Measurements from ENCODE around the gene CACNA2D1.
"Not testable (repeated sequence)": the region's sequence is repeated elsewhere in the genome, so short reads cannot be mapped to it uniquely, and the experiment has no call there.

CACNA2D1 gene

GRCh38 chr7:82044497-82045080 is 399.0 kb downstream of the CACNA2D1 start:
- H3K36me3 Mint-ChIP-seq (ENCODE audit: low read depth), result no peaks in the 10 kb centered on the region

DNA sequence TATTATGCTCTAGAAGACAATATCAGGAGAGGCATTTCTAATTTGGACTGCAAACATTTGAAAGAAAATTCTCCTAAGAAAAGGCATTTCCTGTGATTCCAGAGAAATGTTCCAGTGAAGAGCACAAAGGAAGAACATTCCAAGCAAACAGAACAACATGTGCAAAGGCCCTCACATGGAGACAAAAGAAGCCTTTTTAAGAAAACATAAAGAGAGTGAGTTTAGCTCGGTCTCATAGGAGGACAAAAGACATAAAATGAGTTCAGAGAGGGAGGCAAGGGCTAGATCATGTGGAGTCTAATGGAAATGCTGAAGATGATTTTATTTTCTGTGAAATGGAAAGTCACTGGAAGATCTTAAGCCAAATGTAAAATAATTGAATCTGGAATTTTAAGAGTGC is 404.0 kb downstream of the CACNA2D1 start:
- DNase-seq, result no peak
- Mint-ChIP-seq H3K9me3 (no peaks in the 10 kb centered on the region), H3K36me3 (ENCODE audit: low read depth) (no peaks in the 10 kb centered on the region), H3K4me1 (ENCODE audit: low read depth) (no peaks in the 10 kb centered on the region), H3K27ac (no peak overlapping the region), H3K27me3 (no peaks in the 10 kb centered on the region), H3K4me3 (no peak overlapping the region)

More at GRCh38 chr7:82044497-82045080, 399.0 kb downstream of the CACNA2D1 start:
- Mint-ChIP-seq H3K9me3 (no peaks in the 10 kb centered on the region), H3K27ac (no peak overlapping the region), H3K4me1 (ENCODE audit: low read depth) (no peaks in the 10 kb centered on the region), H3K27me3 (no peaks in the 10 kb centered on the region), H3K4me3 (no peak overlapping the region)
- no peak for DNase-seq

GRCh38 chr7:82036146-82036886 is 407.3 kb downstream of the CACNA2D1 start:
- no peak for DNase-seq
- no peaks in the 10 kb centered on the region for H3K27me3 Mint-ChIP-seq
- no peak overlapping the region for H3K4me3 Mint-ChIP-seq
- H3K27ac Mint-ChIP-seq, result no peak overlapping the region
- no peaks in the 10 kb centered on the region for H3K4me1 Mint-ChIP-seq (ENCODE audit: low read depth)
- H3K36me3 Mint-ChIP-seq (ENCODE audit: low read depth), result no peaks in the 10 kb centered on the region
- H3K9me3 Mint-ChIP-seq, result no peaks in the 10 kb centered on the region

DNA sequence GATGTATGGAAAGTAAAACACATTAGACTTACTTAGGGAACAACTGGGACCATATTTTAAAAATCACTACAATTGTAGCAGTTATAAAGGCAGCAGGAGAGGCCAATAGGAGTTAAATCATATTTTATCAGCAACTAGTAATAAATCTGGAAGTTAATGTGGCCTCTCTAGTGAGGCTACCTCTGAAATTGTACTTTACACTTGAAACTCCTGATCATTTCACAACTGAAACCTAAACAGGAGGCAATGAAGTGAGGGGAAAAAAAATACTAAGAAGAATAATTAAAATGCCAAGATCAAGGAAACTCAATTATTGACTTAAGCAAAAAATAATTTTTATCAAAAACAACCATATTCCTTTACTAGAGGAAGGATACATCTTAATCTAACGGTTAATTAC is 408.1 kb downstream of the CACNA2D1 start:
- no peaks in the 10 kb centered on the region for H3K4me1 Mint-ChIP-seq (ENCODE audit: low read depth)
- no peak for DNase-seq
- no peak overlapping the region for H3K27ac Mint-ChIP-seq
- H3K9me3 Mint-ChIP-seq, result no peaks in the 10 kb centered on the region
- H3K4me3 Mint-ChIP-seq, result no peak overlapping the region
- no peaks in the 10 kb centered on the region for H3K36me3 Mint-ChIP-seq (ENCODE audit: low read depth)
- H3K27me3 Mint-ChIP-seq, result no peaks in the 10 kb centered on the region

GRCh38 chr7:82032901-82033300 is 410.7 kb downstream of the CACNA2D1 start:
- Mint-ChIP-seq H3K27me3 (no peaks in the 10 kb centered on the region), H3K9me3 (no peaks in the 10 kb centered on the region), H3K36me3 (ENCODE audit: low read depth) (no peaks in the 10 kb centered on the region), H3K27ac (no peak overlapping the region), H3K4me3 (no peak overlapping the region), H3K4me1 (ENCODE audit: low read depth) (no peaks in the 10 kb centered on the region)
- no peak for DNase-seq

DNA sequence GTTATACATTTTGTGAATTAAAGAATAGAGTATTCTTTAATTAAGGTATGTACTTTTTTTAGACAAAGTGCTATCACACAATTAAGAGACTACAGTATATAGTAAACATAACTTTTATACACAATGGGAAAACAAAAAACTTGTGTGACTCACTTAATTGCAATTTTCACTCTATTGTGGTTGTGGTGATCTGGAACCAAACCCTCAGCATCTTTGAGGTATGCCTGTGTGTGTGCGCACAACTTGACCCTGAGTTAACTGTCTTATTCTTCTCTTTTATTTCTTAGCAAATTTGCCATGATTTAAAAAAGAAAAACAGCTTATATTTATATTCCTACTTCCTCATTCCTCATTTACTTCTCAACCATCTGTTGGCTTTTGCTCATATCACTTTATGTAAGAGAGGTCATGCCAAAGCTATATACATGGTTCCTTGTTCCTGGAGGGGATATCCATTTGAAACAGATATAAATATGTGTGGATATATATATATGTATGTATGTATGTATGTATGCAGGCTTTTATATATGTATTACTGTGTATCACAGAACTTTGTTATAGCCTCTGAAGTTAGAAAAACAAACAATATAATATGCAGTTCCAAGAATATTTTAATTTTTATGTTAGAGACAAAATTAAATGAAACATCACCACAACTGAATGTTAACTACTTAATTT is 414.2 kb downstream of the CACNA2D1 start:
- H3K27me3 Mint-ChIP-seq, result no peaks in the 10 kb centered on the region
- H3K27ac Mint-ChIP-seq, result no peak overlapping the region
- no peaks in the 10 kb centered on the region for H3K9me3 Mint-ChIP-seq
- DNase-seq, result no peak
- no peaks in the 10 kb centered on the region for H3K4me1 Mint-ChIP-seq (ENCODE audit: low read depth)
- H3K4me3 Mint-ChIP-seq, result no peak overlapping the region
- no peaks in the 10 kb centered on the region for H3K36me3 Mint-ChIP-seq (ENCODE audit: low read depth)

DNA sequence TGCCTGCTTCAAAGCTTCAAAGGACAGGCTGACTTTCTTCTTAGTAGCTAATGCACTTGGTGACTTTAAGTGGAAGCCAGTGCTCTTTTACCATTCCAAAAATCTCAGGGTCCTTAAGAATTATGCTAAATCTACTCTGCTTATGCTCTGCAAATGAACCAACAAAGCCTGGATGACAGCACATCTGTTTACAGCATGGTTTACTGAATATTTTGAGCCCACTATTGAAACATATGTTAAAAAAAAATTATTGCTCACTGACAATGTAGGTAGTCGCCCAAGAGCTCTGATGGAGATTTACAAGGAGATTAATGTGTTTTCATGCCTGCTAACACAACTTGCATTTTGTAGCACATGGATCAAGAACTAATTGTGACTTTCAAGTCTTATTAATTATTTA is 415.5 kb downstream of the CACNA2D1 start:
- Mint-ChIP-seq H3K9me3 (no peaks in the 10 kb centered on the region), H3K4me1 (ENCODE audit: low read depth) (no peaks in the 10 kb centered on the region), H3K4me3 (no peak overlapping the region), H3K36me3 (ENCODE audit: low read depth) (no peaks in the 10 kb centered on the region), H3K27ac (no peak overlapping the region), H3K27me3 (no peaks in the 10 kb centered on the region)
- no peak for DNase-seq

DNA sequence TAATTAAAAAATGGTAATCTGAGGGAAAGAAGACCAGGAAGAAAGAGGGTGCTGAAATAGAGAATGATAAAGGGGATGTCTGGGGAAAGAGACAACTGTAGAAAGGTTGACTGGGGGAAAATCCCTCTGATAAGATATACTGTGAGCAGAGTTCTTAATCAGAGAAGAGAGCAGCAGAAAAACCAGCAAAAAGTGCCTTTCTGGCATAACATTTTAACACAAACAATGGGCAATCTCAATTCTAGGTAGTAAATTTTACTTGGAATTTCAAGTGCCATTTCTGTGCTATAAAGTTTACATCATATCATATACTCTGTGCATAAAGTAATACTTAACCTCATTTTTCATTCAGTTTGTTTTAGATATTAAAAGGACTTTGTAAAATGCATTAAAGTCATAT is 421.9 kb downstream of the CACNA2D1 start:
- Mint-ChIP-seq H3K27me3 (no peaks in the 10 kb centered on the region), H3K36me3 (ENCODE audit: low read depth) (no peaks in the 10 kb centered on the region), H3K4me1 (ENCODE audit: low read depth) (no peaks in the 10 kb centered on the region), H3K9me3 (no peaks in the 10 kb centered on the region), H3K4me3 (no peak overlapping the region), H3K27ac (no peak overlapping the region)
- DNase-seq, result no peak

DNA sequence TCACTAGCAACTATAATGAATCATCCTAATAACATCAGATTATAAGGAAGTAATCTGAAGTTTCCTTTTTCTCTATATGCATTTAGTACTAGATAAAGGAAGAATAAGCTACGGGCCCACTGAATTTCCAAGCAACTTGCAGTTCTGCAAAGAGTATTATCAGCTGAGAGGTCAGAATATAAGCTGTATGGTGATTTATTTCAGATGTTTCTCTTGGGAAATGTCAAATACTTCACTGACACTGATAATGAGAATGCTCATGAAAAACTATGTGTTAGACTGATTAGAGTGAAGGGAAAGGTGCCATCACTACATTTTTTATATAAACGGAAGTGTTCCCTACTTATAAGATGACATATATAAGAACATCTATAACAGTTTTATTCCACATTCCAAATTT is 422.5 kb downstream of the CACNA2D1 start:
- no peak overlapping the region for H3K4me3 Mint-ChIP-seq
- H3K9me3 Mint-ChIP-seq, result no peaks in the 10 kb centered on the region
- no peaks in the 10 kb centered on the region for H3K4me1 Mint-ChIP-seq (ENCODE audit: low read depth)
- H3K27ac Mint-ChIP-seq, result no peak overlapping the region
- no peaks in the 10 kb centered on the region for H3K27me3 Mint-ChIP-seq
- H3K36me3 Mint-ChIP-seq (ENCODE audit: low read depth), result no peaks in the 10 kb centered on the region
- DNase-seq, result no peak

DNA sequence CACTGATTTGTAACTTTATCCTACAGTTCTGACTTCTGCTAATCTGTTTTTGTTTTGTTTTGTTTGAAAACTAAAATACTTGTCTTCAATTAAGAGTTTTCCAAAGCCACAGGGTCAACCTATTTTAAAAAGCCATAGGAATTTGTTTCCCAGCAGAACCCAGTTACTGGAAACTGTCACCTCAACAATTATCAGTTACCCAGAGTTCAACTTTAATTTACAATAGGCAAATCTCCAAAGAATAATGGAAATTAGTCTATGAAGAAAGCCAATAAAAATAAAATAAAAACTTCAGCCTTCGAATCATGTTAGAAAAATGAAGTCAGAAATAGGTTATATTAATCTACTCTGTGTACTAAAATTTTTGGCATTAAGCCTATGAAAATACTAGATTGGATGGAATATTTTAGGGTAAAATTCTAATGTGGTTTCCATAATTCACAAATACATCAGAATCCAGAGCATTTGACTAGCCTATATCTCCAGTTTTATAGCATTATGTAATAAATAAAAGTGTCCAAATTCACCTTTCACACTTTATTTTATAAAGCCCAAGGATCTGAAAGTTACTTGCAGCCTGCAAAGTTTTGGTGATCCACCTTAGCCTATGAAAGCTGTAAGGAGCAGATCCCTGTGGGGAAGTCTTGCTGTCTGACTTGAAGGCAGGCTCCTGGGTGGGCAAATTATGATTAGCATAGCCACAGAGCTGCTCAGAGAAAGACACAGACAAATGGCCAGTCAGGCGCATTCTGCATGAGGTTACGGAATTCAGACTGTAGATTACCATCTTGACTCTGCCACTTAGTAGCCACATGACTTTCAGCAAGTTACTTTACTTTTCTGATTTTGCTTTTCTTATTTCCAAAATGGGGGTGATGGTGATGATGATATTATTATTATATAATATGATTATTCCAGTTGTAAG is 423.8 kb downstream of the CACNA2D1 start:
- no peak for DNase-seq
- H3K36me3 Mint-ChIP-seq (ENCODE audit: low read depth), result no peaks in the 10 kb centered on the region
- no peak overlapping the region for H3K27ac Mint-ChIP-seq
- H3K9me3 Mint-ChIP-seq, result no peaks in the 10 kb centered on the region
- H3K4me3 Mint-ChIP-seq, result no peak overlapping the region
- H3K27me3 Mint-ChIP-seq, result no peaks in the 10 kb centered on the region
- no peaks in the 10 kb centered on the region for H3K4me1 Mint-ChIP-seq (ENCODE audit: low read depth)

GRCh38 chr7:82018226-82018625 is 425.4 kb downstream of the CACNA2D1 start:
- no peak overlapping the region for H3K4me3 Mint-ChIP-seq
- no peak for DNase-seq
- no peaks in the 10 kb centered on the region for H3K36me3 Mint-ChIP-seq (ENCODE audit: low read depth)
- H3K27me3 Mint-ChIP-seq, result no peaks in the 10 kb centered on the region
- H3K27ac Mint-ChIP-seq, result no peak overlapping the region
- H3K9me3 Mint-ChIP-seq, result no peaks in the 10 kb centered on the region
- H3K4me1 Mint-ChIP-seq (ENCODE audit: low read depth), result no peaks in the 10 kb centered on the region

GRCh38 chr7:82017334-82017943 is 426.1 kb downstream of the CACNA2D1 start:
- no peaks in the 10 kb centered on the region for H3K4me1 Mint-ChIP-seq (ENCODE audit: low read depth)
- no peaks in the 10 kb centered on the region for H3K36me3 Mint-ChIP-seq (ENCODE audit: low read depth)
- H3K27ac Mint-ChIP-seq, result no peak overlapping the region
- H3K27me3 Mint-ChIP-seq, result no peaks in the 10 kb centered on the region
- no peak for DNase-seq
- H3K4me3 Mint-ChIP-seq, result no peak overlapping the region
- no peaks in the 10 kb centered on the region for H3K9me3 Mint-ChIP-seq

DNA sequence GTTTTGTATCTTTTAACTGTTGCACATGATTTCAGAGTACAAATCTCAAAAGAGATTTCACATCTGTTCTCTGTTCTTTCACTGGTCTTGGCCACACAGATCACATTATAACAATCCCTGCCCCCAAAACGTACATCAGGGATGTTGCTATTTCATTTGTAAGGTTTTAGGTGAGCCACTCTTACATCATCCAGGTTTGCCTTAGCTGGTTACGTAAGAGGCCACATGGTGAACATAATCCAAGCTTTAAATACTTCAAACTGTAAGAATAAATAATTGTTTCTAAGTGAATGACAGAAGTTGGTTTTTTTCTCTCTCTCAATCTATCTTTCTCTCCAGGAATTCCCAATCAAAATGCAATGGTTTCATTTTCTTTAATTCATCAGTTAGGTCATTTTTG is 427.8 kb downstream of the CACNA2D1 start:
- Mint-ChIP-seq H3K27ac (no peak overlapping the region), H3K9me3 (no peaks in the 10 kb centered on the region), H3K4me3 (no peak overlapping the region), H3K27me3 (no peaks in the 10 kb centered on the region), H3K36me3 (ENCODE audit: low read depth) (no peaks in the 10 kb centered on the region), H3K4me1 (ENCODE audit: low read depth) (no peaks in the 10 kb centered on the region)
- DNase-seq, result no peak

- H3K27ac Mint-ChIP-seq; H3K4me3 Mint-ChIP-seq; H3K36me3 Mint-ChIP-seq (ENCODE audit: low read depth); DNase-seq; H3K27me3 Mint-ChIP-seq; H3K4me1 Mint-ChIP-seq (ENCODE audit: low read depth); H3K9me3 Mint-ChIP-seq: not testable (repeated sequence)
Observed at GRCh38 chr7:82014574-82014973, 429.0 kb downstream of the CACNA2D1 start.
